Endothelial cell (in vitro differentiated cells): Measurements from ENCODE around the gene PIAS4. TPM values are rescaled to one million over a fixed set of nuclear protein-coding genes. Genes with fewer than 3 reads are reported as not detected.

Experiments used
- DNase-seq: peaks from one replicate; pipeline ENCODE4 v3.0.0; 2021; ENCODE audit warnings: low spot score
- H3K27ac Mint-ChIP-seq: one replicate; pipeline ENCODE4 v1.8.0; 2021; ENCODE audit warnings: mixed read lengths, inconsistent platforms; ENCODE audit not compliant: unreplicated experiment
- H3K27me3 Mint-ChIP-seq: one replicate; pipeline ENCODE4 v1.8.0; 2021; ENCODE audit warnings: mild to moderate bottlenecking, moderate library complexity, mixed read lengths, inconsistent platforms; ENCODE audit not compliant: unreplicated experiment
- H3K36me3 Mint-ChIP-seq: one replicate; pipeline ENCODE4 v1.8.0; 2021; ENCODE audit warnings: mild to moderate bottlenecking, low read depth, mixed read lengths, inconsistent platforms; ENCODE audit not compliant: unreplicated experiment
- H3K4me1 Mint-ChIP-seq: one replicate; pipeline ENCODE4 v1.8.0; 2021; ENCODE audit warnings: mild to moderate bottlenecking, mixed read lengths, inconsistent platforms; ENCODE audit not compliant: unreplicated experiment
- H3K4me3 Mint-ChIP-seq: one replicate; pipeline ENCODE4 v1.8.0; 2021; ENCODE audit warnings: mild to moderate bottlenecking, mixed read lengths, inconsistent platforms; ENCODE audit not compliant: unreplicated experiment
- H3K9me3 Mint-ChIP-seq: one replicate; pipeline ENCODE4 v1.8.0; 2021; ENCODE audit warnings: mixed read lengths, inconsistent platforms; ENCODE audit not compliant: unreplicated experiment
- total RNA-seq: library from RNA; stranded (reverse); fragmentation: NEBNext Ultra II Directional; extraction: Animal tissue kit (Norgen Biotek cat#: 25700); gene quantifications from one replicate; pipeline ENCODE4 v1.2.1, GENCODE V29; 2021; ENCODE audit not compliant: unreplicated experiment
- TF ChIP-seq, protein P1 (sequence below): fragments of 200-600 bp; sonication (generic); IDR thresholded peaks from one replicate; pipeline ENCODE4 v1.5.0; 2021; ENCODE audit warnings: antibody characterized with exemption; ENCODE audit not compliant: unreplicated experiment

The PIAS4 gene
- total RNA-seq, 1 donor from 2014 or later = 41.2 TPM

GRCh38 chr19:4064496-4065260 lies 57.1 kb downstream of the PIAS4 start:
- no peak overlapping the region for H3K4me3 Mint-ChIP-seq
- TF ChIP-seq, protein P1, sequence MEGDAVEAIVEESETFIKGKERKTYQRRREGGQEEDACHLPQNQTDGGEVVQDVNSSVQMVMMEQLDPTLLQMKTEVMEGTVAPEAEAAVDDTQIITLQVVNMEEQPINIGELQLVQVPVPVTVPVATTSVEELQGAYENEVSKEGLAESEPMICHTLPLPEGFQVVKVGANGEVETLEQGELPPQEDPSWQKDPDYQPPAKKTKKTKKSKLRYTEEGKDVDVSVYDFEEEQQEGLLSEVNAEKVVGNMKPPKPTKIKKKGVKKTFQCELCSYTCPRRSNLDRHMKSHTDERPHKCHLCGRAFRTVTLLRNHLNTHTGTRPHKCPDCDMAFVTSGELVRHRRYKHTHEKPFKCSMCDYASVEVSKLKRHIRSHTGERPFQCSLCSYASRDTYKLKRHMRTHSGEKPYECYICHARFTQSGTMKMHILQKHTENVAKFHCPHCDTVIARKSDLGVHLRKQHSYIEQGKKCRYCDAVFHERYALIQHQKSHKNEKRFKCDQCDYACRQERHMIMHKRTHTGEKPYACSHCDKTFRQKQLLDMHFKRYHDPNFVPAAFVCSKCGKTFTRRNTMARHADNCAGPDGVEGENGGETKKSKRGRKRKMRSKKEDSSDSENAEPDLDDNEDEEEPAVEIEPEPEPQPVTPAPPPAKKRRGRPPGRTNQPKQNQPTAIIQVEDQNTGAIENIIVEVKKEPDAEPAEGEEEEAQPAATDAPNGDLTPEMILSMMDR = no peak
- H3K27ac Mint-ChIP-seq = no peak overlapping the region
- no peaks in the 10 kb centered on the region for H3K36me3 Mint-ChIP-seq
- H3K9me3 Mint-ChIP-seq = no peaks in the 10 kb centered on the region
- H3K4me1 Mint-ChIP-seq = peaks cover 3% of the 10 kb centered on the region
- H3K27me3 Mint-ChIP-seq = peaks cover 6% of the 10 kb centered on the region
- DNase-seq = peak; percentile 47

- DNase-seq = peak; percentile 98
- peaks cover 6% of the 10 kb centered on the region for H3K27me3 Mint-ChIP-seq
- H3K9me3 Mint-ChIP-seq = no peaks in the 10 kb centered on the region
- TF ChIP-seq, protein P1 = no peak
- no peak overlapping the region for H3K4me3 Mint-ChIP-seq
- no peaks in the 10 kb centered on the region for H3K36me3 Mint-ChIP-seq
- H3K27ac Mint-ChIP-seq = no peak overlapping the region
- peaks cover 3% of the 10 kb centered on the region for H3K4me1 Mint-ChIP-seq
Measured at GRCh38 chr19:4065430-4066175, 58.1 kb downstream of the PIAS4 start.

GRCh38 chr19:4066176-4066606 lies 58.7 kb downstream of the PIAS4 start:
- Mint-ChIP-seq H3K27me3 (peaks cover 6% of the 10 kb centered on the region), H3K4me1 (peaks cover 3% of the 10 kb centered on the region), H3K4me3 (no peak overlapping the region), H3K27ac (no peak overlapping the region), H3K9me3 (no peaks in the 10 kb centered on the region), H3K36me3 (no peaks in the 10 kb centered on the region)
- TF ChIP-seq, protein P1 = no peak
- peak; percentile 33 for DNase-seq

GRCh38 chr19:4066682-4067395 lies 59.3 kb downstream of the PIAS4 start, which contains the start of gene ZBTB7A:
ZBTB7A (minus strand) TSS chr19:4066899; CDS start chr19:4055232, 11,667 bp downstream.
- H3K36me3 Mint-ChIP-seq = no peaks in the 10 kb centered on the region
- TF ChIP-seq, protein P1 = no peak
- H3K4me3 Mint-ChIP-seq = no peak within 1 kb of the TSS
- H3K4me1 Mint-ChIP-seq = peaks cover 3% of the 10 kb centered on the region
- peak; percentile 72 for DNase-seq
- H3K27me3 Mint-ChIP-seq = peaks cover 6% of the 10 kb centered on the region
- no peak within 1 kb of the TSS for H3K27ac Mint-ChIP-seq
- H3K9me3 Mint-ChIP-seq = no peaks in the 10 kb centered on the region
